ENCODE measurements around the gene ARPC5L. TPM values are rescaled to one million over a fixed set of nuclear protein-coding genes. Genes with fewer than 3 reads are reported as not detected.
A peak's percentile ranks its signal among the peaks of the same experiment; 100 is the strongest.

Gene ARPC5L
- total and polyA plus RNA-seq, 2 of the 8 experiments (the other 6 are each of a cell fraction or from before 2014, with no cell fraction given): 34.1 to 50.6 TPM

DNA sequence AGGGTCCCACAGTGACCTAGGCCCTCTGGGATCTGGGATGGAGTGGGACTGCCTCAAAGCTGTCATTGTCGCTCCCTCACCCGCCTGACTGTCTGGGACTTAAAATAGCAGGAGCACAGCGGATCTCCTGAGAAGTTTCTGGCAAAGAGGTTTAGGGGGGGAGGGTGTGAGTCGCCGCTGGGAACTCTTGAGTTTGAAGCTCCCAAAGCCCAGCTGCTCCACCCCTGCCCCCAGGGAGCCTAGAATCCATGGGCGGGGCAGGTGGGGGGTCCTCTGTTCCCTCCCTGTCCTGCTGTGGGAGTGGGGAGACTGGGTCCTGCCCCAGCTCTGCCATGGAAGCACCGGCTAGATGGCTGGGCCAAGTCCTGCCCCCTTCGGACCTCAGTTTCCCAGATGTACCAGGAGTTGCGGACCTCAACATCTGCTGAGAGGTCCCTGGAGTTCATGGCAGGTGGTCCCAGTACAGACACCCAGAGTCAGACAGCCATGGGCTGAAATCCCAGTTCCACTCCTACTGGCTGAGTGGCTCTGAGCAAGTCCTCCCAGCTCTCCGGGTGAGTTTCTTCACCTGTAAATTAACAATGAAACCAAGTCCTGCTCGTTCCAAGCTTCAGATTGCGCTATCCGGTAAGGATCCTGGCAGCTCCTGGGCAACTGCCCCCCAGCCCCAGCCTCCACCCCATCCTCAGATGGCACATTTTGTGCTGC lies 9.7 kb upstream of the ARPC5L start:
- Histone ChIP-seq H3K4me3 (ENCODE audit: extremely low read depth in 1 of 4, insufficient read depth in 2 of 4, low read depth in 3 of 4, low read length in 4 of 4) (peak overlapping the region in 3 of 4 experiments; percentile 43 to 61 (median 54); a peak in 4 of 8 replicates), H3K36me3 (ENCODE audit: control insufficient read depth in 2 of 4, insufficient read depth in 4 of 4, low read length in 3 of 4) (peaks cover 2 to 7% (median 3%) of the 10 kb centered on the region in 4 experiments; a peak in 6 of 8 replicates), H3K79me2 (ENCODE audit: control insufficient read depth in 1 of 2, insufficient read depth in 2 of 2, low read length in 2 of 2) (no peaks in the 10 kb centered on the region), H3K4ac (replicated peaks; ENCODE audit: insufficient read length, low read depth, low read length) (no peak overlapping the region), H2BK120ac (replicated peaks; ENCODE audit: low read depth, low read length) (no peak overlapping the region), H4K91ac (replicated peaks; ENCODE audit: insufficient read length, low read length) (no peak overlapping the region), H3K9me3 (ENCODE audit: insufficient read depth in 2 of 2, low read depth in 1 of 2, low read length in 1 of 2) (no peaks in the 10 kb centered on the region), H3K23me2 (ENCODE audit: low read depth, low read length) (no peaks in the 10 kb centered on the region; the same call in 1 of the 2 replicates), H2AFZ (ENCODE audit: low read length) (no peak overlapping the region), H4K5ac (ENCODE audit: insufficient read length, low read depth, low read length) (no peak overlapping the region), H2AK5ac (ENCODE audit: low read depth, low read length) (no peak overlapping the region), H3K18ac (ENCODE audit: extremely low read depth, low read length) (no peak overlapping the region), H2BK12ac (ENCODE audit: low read depth, low read length) (peak overlapping the region; percentile 50; the same call in 1 of the 2 replicates), H3K4me1 (replicated peaks in 1 of 4; ENCODE audit: control insufficient read depth in 3 of 4, insufficient read depth in 4 of 4, low read length in 3 of 4) (0 out of 7 replicates have a peak, but pooled peaks cover 0 to 3% (median under 1%) of the 10 kb centered on the region in 4 experiments), H2BK20ac (ENCODE audit: low read length) (0 out of 2 replicates have a peak overlapping the region, but pooled peaks have one; percentile 80), H3K27me3 (replicated peaks in 1 of 4; ENCODE audit: control insufficient read depth in 3 of 4, extremely low read depth in 1 of 4, insufficient read depth in 3 of 4, low read length in 3 of 4) (no peaks in the 10 kb centered on the region), H3K23ac (ENCODE audit: insufficient read length) (no peak overlapping the region), H3K9ac (replicated peaks in 1 of 4; ENCODE audit: extremely low read depth in 1 of 4, low read depth in 3 of 4, low read length in 3 of 4) (no peak overlapping the region), H2BK15ac (ENCODE audit: low read length) (no peak overlapping the region), H2BK5ac (ENCODE audit: low read depth, low read length) (no peak overlapping the region; the same call in 1 of the 2 replicates), H3K56ac (replicated peaks; ENCODE audit: insufficient read length, low read depth, low read length) (no peak overlapping the region), H3K14ac (ENCODE audit: insufficient read length) (no peak overlapping the region), H4K8ac (ENCODE audit: extremely low read depth, insufficient read depth, low read length) (no peak overlapping the region), H3K4me2 (ENCODE audit: insufficient read depth in 1 of 2, low read depth in 2 of 2, low read length in 2 of 2) (peak overlapping the region; percentile 4 to 88; a peak in 2 of 4 replicates), H4K20me1 (replicated peaks in 1 of 2; ENCODE audit: control insufficient read depth in 1 of 2, insufficient read depth in 2 of 2, low read length in 2 of 2) (peaks cover 7 to 11% of the 10 kb centered on the region in 2 experiments), H3K79me1 (ENCODE audit: low read depth, low read length) (no peaks in the 10 kb centered on the region), H3K27ac (ENCODE audit: low read depth, low read length) (no peak overlapping the region)
- WGBS, 2 experiments (ENCODE audit: extremely low coverage in 1 of 2, insufficient coverage in 1 of 2, insufficient read length in 1 of 2, insufficient replicate concordance in 2 of 2, low coverage in 1 of 2, low lambda C conversion rate in 2 of 2, missing lambda C conversion rate in 1 of 2): 88% methylated on average over 13 of the region's 13 CpGs; no CpG with 5 or more reads in 1 of the 2 experiments
- ChIA-PET CTCF (ENCODE audit: partially characterized antibody) (interaction anchor here (0.6 to 42.1 kb wide), 44 partner anchors 10 to 502 kb away, joined by 3 to 1529 read pairs (median 6); partner anchors contain the start of genes ARPC5L, NR6A1, OLFML2A and RPL35), POLR2A (ENCODE audit: partially characterized antibody) (interaction anchor here (0.7 to 25.5 kb wide), 10 partner anchors 9 to 78 kb away, joined by 4 to 573 read pairs (median 4); partner anchors contain the start of genes ARPC5L, NR6A1, OLFML2A and RPL35)
- FAIRE-seq (no peak), DNase-seq (ENCODE audit: low read depth in 1 of 2, low spot score in 2 of 2) (no peak)
- TF ChIP-seq RXRA (IDR thresholded peaks at IDR 0.05; ENCODE audit: insufficient read depth, low read depth, low read length) (no peak), TBP (IDR thresholded peaks at IDR 0.05; ENCODE audit: low read depth, low read length) (no peak), POLR2A (IDR thresholded peaks at IDR 0.05; ENCODE audit: control extremely low read depth in 1 of 2, low read depth in 2 of 2, low read length in 2 of 2) (no peak), CBX8 (IDR thresholded peaks at IDR 0.05; ENCODE audit: borderline replicate concordance, low read depth, low read length) (no peak), KDM5A (IDR thresholded peaks at IDR 0.05; ENCODE audit: low read length) (no peak), JUND (IDR thresholded peaks at IDR 0.05; ENCODE audit: low read length) (no peak), BRCA1 (IDR thresholded peaks at IDR 0.05; ENCODE audit: low read depth, low read length) (no peak), TAF1 (IDR thresholded peaks at IDR 0.05; ENCODE audit: low read depth, low read length) (no peak), MAFK (IDR thresholded peaks at IDR 0.05; ENCODE audit: low read depth, low read length) (no peak), GTF2F1 (IDR thresholded peaks at IDR 0.05; ENCODE audit: borderline replicate concordance, low read depth, low read length) (no peak), SIN3A (conservative IDR thresholded peaks at IDR 0.05 in 1 of 2, IDR thresholded peaks at IDR 0.05 in 1 of 2; ENCODE audit: low read depth in 1 of 2, low read length in 2 of 2) (no peak)
- TF ChIP-seq, protein P1, sequence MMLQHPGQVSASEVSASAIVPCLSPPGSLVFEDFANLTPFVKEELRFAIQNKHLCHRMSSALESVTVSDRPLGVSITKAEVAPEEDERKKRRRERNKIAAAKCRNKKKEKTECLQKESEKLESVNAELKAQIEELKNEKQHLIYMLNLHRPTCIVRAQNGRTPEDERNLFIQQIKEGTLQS (IDR thresholded peaks at IDR 0.05; ENCODE audit: insufficient read depth, low read depth, low read length): no peak

All from H1 (cell line).